8988T (cell line): ENCODE measurements around the gene FGF1.
"Not testable (repeated sequence)": the region's sequence is repeated elsewhere in the genome, so short reads cannot be mapped to it uniquely, and the experiment has no call there.

Experiments used
- DNase-seq: peaks from one replicate; pipeline ENCODE4 v3.0.0; 2011

The FGF1 gene

GRCh38 chr5:142667831-142668230 is 18.1 kb downstream of the FGF1 start:
- DNase-seq = no peak

DNA sequence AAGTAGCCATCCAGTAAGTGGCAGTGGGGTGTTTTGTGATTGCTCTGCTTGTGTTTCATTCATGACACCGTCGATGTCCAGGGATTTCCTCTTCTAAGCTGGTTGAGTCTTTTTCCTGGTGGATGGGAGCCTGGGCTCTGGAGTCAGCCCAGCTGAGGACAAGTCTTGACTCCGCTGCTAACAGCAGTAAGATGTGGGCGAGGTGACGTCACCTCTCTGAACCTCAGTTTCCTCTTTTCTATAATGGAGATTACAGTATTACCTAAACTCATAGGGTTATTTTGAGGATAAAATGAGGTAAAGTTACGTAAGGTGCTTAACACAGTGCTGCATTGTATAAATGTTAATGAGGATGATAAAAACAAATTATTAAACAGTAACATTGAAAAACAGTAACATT is 21.3 kb downstream of the FGF1 start:
- DNase-seq = no peak

- DNase-seq = no peak
These were observed 21.8 kb downstream of the FGF1 start for GRCh38 chr5:142664067-142664466.

- no peak for DNase-seq
These were observed 22.6 kb downstream of the FGF1 start for GRCh38 chr5:142663246-142663645.

DNA sequence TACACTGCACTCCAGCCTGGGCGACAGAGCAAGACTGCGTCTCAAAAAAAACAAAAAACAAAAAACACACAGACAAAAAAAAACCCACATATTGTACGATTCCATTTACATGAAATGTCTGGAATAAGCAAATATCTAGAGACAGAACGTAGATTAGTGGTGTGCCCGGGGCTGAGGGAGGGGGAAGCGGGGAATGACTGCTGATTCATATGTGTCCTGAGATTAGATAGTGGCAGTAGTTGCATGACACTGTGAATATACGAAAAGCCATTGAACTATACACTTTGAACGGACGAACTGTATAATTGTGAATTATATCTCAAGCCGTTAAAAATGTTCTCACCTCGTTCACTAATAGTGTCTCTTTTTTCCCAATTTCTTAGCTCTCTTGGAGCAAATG is 23.9 kb downstream of the FGF1 start:
- no peak for DNase-seq

- DNase-seq = no peak
These were observed 24.7 kb downstream of the FGF1 start for GRCh38 chr5:142661143-142661542.

DNA sequence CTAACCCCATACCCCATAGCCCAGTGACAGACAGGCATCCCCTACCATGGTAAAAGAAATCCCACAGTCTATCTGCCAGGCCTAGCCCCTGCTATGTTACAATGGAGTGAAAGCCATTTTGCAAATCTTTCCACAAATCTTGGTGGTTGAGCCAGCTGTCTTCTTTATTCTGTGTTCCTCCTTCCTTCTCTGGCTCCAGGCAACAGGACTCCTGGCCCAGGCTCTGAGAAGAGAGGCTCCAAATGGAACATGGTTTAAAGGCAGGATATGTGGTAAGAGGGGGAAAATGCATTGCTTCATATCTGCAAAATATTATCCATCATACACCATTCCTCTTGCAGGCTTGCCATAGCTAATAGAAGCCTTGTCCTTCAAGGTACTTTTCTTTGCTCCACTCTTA is 25.2 kb downstream of the FGF1 start:
- DNase-seq = no peak

DNA sequence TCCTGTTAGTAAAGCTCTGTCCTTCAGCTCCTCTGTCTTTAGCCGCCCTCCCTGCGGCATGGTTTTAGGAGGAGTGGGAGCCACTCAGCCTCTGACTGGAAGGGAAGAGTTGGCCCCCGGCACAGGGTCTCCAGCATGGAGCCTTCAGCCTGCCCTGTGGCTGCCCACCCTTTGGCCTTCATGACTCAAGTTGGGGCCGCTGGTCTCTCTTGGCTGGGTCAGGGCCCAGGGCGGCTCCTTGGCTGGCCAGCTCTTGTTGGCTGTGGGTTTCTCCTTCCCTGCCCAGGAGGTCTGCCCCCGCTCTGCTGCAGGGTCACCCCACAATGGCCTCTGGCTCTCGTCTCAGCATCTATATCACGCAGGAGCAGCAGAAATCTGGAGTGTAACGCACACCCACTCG is 25.7 kb downstream of the FGF1 start:
- DNase-seq = no peak

- DNase-seq = no peak
These were observed 26.5 kb downstream of the FGF1 start for GRCh38 chr5:142659405-142659804.

GRCh38 chr5:142658278-142658677 is 27.6 kb downstream of the FGF1 start:
- DNase-seq = no peak

GRCh38 chr5:142657446-142657845 is 28.4 kb downstream of the FGF1 start:
- no peak for DNase-seq

- DNase-seq = peak; percentile 74
These were observed 30.3 kb downstream of the FGF1 start for GRCh38 chr5:142655339-142656267.

DNA sequence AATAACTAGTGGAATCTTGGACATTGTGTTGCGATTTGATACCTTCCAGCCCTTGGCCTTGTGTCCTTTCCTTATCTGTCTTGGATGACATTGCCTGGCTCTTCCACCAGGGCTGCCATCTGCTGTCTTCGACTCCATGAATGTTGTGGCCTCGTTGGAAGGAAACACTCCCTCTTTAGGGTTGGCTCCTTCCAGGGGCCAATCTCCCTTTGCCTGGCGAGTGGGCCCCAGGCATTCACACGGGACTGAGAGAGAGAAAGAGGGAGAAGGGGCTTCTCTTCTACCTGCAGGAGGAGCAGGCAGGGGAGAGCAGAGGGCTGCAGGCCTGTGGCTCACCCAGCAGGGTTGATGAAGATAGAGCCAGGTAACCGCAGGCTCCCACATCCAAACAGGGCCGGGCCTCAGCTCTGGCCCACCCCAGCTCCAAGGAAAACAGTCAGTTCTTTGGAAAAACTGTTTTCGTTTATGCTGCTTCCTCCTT is 31.3 kb downstream of the FGF1 start:
- no peak for DNase-seq

GRCh38 chr5:142653321-142653720 is 32.6 kb downstream of the FGF1 start:
- DNase-seq = no peak

GRCh38 chr5:142652563-142652962 is 33.3 kb downstream of the FGF1 start:
- DNase-seq = no peak

DNA sequence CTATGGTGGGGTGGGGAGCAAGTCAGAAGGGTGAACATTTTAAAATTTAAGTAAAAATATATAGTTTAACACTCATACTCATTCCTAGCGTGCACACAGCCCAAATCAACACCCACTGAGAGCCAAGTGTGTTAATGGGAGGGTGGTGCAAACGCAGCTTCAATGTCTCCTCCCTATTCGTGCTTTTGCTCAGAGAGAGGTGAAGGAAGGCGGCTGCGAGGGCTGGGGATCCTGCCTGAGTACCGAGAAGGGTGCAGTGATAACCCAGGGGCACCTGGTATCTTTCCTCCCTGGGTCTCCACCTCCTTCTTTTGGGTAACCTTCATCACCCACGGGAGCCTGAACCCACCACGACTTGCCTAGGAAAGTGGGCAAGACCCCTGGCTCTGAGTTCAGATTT is 35.0 kb downstream of the FGF1 start:
- DNase-seq = no peak

GRCh38 chr5:142650060-142650459 is 35.8 kb downstream of the FGF1 start:
- DNase-seq = no peak

- not testable (repeated sequence) for DNase-seq
These were observed 37.8 kb downstream of the FGF1 start for GRCh38 chr5:142648108-142648507.

- DNase-seq = no peak
These were observed 40.4 kb downstream of the FGF1 start for GRCh38 chr5:142645456-142645855.

GRCh38 chr5:142644640-142645361 is 41.1 kb downstream of the FGF1 start:
- DNase-seq = peak; percentile 72

DNA sequence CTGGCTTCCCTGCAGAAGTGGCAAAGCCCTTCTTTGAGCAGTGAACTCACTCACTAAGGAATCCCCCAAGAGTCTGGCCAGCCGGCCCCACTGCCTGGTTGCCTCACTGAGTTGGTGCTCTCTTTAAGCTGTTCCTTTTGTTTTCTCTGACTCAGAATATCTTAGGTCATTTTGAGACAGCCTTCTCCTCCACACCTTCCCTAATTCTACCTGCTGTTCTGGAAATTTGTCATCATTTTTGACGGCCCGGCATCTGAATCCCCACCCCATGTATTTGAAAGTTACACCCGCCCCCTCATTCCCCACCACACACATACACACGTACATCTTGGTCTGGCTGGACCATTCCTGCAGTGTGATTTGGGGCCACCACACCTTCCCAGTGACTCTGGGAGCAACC is 41.8 kb downstream of the FGF1 start:
- no peak for DNase-seq

GRCh38 chr5:142643634-142644033 is 42.3 kb downstream of the FGF1 start:
- no peak for DNase-seq

- no peak for DNase-seq
These were observed 43.5 kb downstream of the FGF1 start for GRCh38 chr5:142642427-142642826.

GRCh38 chr5:142641711-142642110 is 44.2 kb downstream of the FGF1 start:
- no peak for DNase-seq
